Stomach (tissue), 9 donors: Measurements from ENCODE around the gene HNRNPD. TPM values are rescaled to one million over a fixed set of nuclear protein-coding genes. Genes with fewer than 3 reads are reported as not detected.
"Not testable (repeated sequence)": the region's sequence is repeated elsewhere in the genome, so short reads cannot be mapped to it uniquely, and the experiment has no call there.

ENCODE experiments used
- DNase-seq, 2 donors: peaks; one replicate each; pipeline versions ENCODE4 v3.0.0 to v3.0.0-alpha.2; 2013 to 2019
- H3K27ac ChIP-seq, 5 donors: fragments of 200-600 bp in 4 of 5; sonication (generic) in 4 of 5; one replicate each; pipeline ENCODE4 v1.5.1; 2013 to 2019; ENCODE audit warnings: mild to moderate bottlenecking in 1 of 5, moderate library complexity in 1 of 5
- H3K27me3 ChIP-seq, 3 donors: fragments of 200-600 bp; sonication (generic); one replicate each; pipeline ENCODE4 v1.5.1; 2017 to 2019; ENCODE audit warnings: mixed run types in 1 of 3
- H3K36me3 ChIP-seq, 4 donors: fragments of 200-600 bp; sonication (generic); 1 replicate in 3 of 4; 2 replicates in 1 of 4; pipeline ENCODE4 v1.5.1; 2016 to 2019
- H3K4me1 ChIP-seq, 4 donors: fragments of 200-600 bp; sonication (generic); one replicate each; pipeline ENCODE4 v1.5.1; 2016 to 2019
- H3K4me3 ChIP-seq, 4 donors: fragments of 200-600 bp; sonication (generic) in 3 of 4; one replicate each; pipeline ENCODE4 v1.5.1; 2016 to 2019; ENCODE audit warnings: mild to moderate bottlenecking in 1 of 4
- H3K9me3 ChIP-seq, 4 donors: fragments of 200-600 bp; sonication (generic); one replicate each; pipeline ENCODE4 v1.5.1; 2016 to 2019
- EP300 ChIP-seq: sonication (generic); formaldehyde crosslinking; IDR thresholded peaks from one replicate; pipeline ENCODE4 v1.6.1; 2017; ENCODE audit warnings: antibody characterized with exemption
- POLR2A ChIP-seq, 4 donors: fragments of 450-650 bp; IDR thresholded peaks; one replicate each; pipeline ENCODE4 v1.6.1; 2016; ENCODE audit warnings: antibody characterized with exemption in 4 of 4, control low read depth in 2 of 4, mild to moderate bottlenecking in 1 of 4, moderate library complexity in 1 of 4
- POLR2AphosphoS5 ChIP-seq, 3 donors: sonication (generic); formaldehyde crosslinking; IDR thresholded peaks; one replicate each; pipeline ENCODE4 v1.6.1; 2016; ENCODE audit warnings: antibody characterized with exemption in 3 of 3
- WGBS, 5 donors: extraction: QIAGEN DNeasy Blood & Tissue Kit in 3 of 5; methylation state at CpG; one replicate each; pipeline versions ENCODE4 v1.1.5 to v1.1.7; 2013 to 2018; 5-methylcytosine and 5-hydroxymethylcytosine counted together
- intact Hi-C: fragments of 100-400 bp; cut with DNase I; formaldehyde crosslinking; loops from one replicate; pipeline ENCODE4 v1.15.1; 2023; ENCODE audit warnings: low total_unique reads
- polyA plus RNA-seq, 3 donors: library from polyadenylated mRNA; stranded (reverse); fragments of 200-250 nt; gene quantifications; one replicate each; pipeline ENCODE4 v1.2.3, GENCODE V29; 2013
- small RNA-seq, 4 donors: library from RNA; depleted of rRNA; stranded (forward); fragments of <200 nt; gene quantifications; one replicate each; pipeline ENCODE3, GENCODE V24; 2016
- total RNA-seq, 5 donors: library from RNA; depleted of rRNA; stranded (reverse); fragments of >200 nt; gene quantifications; one replicate each; pipeline versions ENCODE4 v1.1.0 to v1.2.3, GENCODE V29; 2014 to 2016
- TF ChIP-seq, protein P1 (sequence below), 7 experiments: fragments of 450-650 bp in 4 of 7; fragments of 200-600 bp in 3 of 7; sonication (generic) in 3 of 7; IDR thresholded peaks; one replicate each; pipeline ENCODE4 v1.5.1; 2016 to 2019; ENCODE audit warnings: antibody characterized with exemption in 7 of 7, control low read depth in 2 of 7, mild to moderate bottlenecking in 1 of 7
- donor health status: healthy with polysubstance abuse.
- donor health status: Bipolar disorder and iron deficiency.
- donor health status: healthy.

The HNRNPD gene
- total and polyA plus RNA-seq, 8 donors, result 87.0 to 179 (median 128) TPM

DNA sequence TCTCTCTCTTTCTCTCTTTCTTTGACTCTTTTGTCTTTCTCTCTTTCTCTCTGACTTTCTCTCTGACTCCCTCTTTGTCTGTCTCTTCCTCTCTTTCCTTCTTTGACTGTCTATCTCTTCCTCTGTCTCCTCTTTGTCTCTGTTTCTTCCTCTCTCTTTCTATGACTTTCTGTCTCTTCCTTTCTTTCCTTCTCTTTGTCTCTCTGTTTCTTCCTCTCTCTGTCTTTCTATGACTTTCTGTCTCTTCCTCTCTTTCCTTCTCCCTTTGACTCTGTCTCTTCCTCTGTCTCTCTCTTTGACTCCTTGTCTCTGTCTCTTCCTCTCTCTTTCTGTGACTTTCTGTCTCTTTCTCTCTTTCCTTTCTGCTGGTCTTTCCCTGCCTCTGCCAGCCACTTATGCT lies 38.7 kb downstream of the HNRNPD start:
- Histone ChIP-seq H3K4me3 (no peak overlapping the region), H3K27ac (no peak overlapping the region), H3K36me3 (no peaks in the 10 kb centered on the region), H3K4me1 (no peaks in the 10 kb centered on the region), H3K27me3 (no peaks in the 10 kb centered on the region), H3K9me3 (no peaks in the 10 kb centered on the region)
- TF ChIP-seq EP300 (no peak), POLR2AphosphoS5 (IDR thresholded peaks at IDR 0.05) (no peak), POLR2A (IDR thresholded peaks at IDR 0.05) (no peak)
- TF ChIP-seq, protein P1, sequence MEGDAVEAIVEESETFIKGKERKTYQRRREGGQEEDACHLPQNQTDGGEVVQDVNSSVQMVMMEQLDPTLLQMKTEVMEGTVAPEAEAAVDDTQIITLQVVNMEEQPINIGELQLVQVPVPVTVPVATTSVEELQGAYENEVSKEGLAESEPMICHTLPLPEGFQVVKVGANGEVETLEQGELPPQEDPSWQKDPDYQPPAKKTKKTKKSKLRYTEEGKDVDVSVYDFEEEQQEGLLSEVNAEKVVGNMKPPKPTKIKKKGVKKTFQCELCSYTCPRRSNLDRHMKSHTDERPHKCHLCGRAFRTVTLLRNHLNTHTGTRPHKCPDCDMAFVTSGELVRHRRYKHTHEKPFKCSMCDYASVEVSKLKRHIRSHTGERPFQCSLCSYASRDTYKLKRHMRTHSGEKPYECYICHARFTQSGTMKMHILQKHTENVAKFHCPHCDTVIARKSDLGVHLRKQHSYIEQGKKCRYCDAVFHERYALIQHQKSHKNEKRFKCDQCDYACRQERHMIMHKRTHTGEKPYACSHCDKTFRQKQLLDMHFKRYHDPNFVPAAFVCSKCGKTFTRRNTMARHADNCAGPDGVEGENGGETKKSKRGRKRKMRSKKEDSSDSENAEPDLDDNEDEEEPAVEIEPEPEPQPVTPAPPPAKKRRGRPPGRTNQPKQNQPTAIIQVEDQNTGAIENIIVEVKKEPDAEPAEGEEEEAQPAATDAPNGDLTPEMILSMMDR (IDR thresholded peaks at IDR 0.05), result no peak
- DNase-seq, result no peak
- intact Hi-C loops, result no loop called here

DNA sequence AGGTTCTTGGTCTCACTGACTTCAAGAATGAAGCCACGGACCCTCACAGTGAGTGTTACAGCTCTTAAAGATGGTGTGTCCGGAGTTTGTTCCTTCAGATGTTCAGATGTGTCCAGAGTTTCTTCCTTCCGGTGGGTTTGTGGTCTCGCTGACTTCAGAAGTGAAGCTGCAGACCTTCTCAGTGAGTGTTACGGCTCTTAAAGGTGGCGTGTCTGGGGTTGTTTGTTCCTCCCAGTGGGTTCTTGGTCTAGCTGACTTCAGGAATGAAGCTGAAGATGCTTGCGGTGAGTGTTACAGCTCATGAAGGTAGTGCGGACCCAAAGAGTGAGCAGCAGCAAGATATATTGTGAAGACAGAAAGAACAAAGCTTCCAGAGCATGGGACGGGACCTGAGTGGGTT lies 40.1 kb downstream of the HNRNPD start:
- H3K27me3 ChIP-seq, H3K9me3 ChIP-seq, H3K4me1 ChIP-seq, intact Hi-C loops, DNase-seq, H3K36me3 ChIP-seq, H3K27ac ChIP-seq, H3K4me3 ChIP-seq: not testable (repeated sequence)
- 90 to 96% (median 94%) methylated on average over 9 of the region's 9 CpGs for WGBS, 5 donors

DNA sequence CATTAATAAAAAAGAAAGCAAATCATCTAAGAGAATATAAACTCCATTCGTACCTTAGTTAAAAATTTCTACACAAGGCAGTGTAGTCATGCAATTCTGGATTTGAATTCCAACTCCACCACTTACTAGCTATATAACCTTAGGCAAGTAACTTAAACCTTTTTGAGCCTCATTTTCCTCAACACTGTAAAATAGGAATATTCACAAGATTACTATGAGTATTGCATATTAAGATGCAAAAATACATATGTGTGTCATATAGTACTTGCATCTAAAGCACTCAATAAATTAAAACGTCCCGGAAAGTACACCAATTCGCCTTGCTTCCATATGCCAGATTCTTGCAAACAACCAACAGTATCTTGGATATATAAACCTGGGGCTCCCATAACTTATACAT lies 42.0 kb downstream of the HNRNPD start:
- Histone ChIP-seq H3K36me3 (no peaks in the 10 kb centered on the region), H3K9me3 (no peaks in the 10 kb centered on the region), H3K27me3 (no peaks in the 10 kb centered on the region), H3K4me3 (no peak overlapping the region), H3K27ac (no peak overlapping the region), H3K4me1 (no peaks in the 10 kb centered on the region)
- no peak for DNase-seq
- TF ChIP-seq POLR2A (IDR thresholded peaks at IDR 0.05), result no peak
- no peak for TF ChIP-seq POLR2AphosphoS5 (IDR thresholded peaks at IDR 0.05)
- TF ChIP-seq, protein P1 (IDR thresholded peaks at IDR 0.05), result no peak
- no peak for TF ChIP-seq EP300
- intact Hi-C loops, result no loop called here
- WGBS, 5 donors, result 62 to 94% (median 92%) methylated on average over 4 of the region's 4 CpGs

DNA sequence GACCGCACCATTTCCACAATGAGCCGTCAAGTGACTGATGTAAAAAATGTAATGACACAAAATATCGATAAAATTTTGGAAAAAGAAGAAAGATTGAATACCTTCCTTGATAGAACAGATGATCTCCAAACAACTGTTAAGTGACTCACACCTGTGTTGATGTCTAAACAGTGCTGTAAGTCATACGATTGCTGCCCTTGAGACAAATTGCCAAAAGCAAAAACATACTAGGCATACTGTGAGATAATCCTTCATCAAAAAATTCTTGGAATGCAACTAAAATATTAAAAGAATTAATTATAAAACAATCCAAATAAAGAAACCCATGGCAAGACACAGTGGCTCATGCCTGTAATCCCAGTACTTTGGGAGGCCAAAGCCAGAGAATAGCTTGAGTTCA lies 53.4 kb downstream of the HNRNPD start:
- Histone ChIP-seq H3K27me3 (no peaks in the 10 kb centered on the region), H3K36me3 (no peaks in the 10 kb centered on the region), H3K27ac (no peak overlapping the region), H3K4me3 (no peak overlapping the region), H3K4me1 (no peaks in the 10 kb centered on the region), H3K9me3 (peaks cover 0 to 16% (median 8%) of the 10 kb centered on the region in 4 donors)
- intact Hi-C loops, result no loop called here
- DNase-seq, result no peak
- WGBS, 5 donors, result 89 to 94% (median 90%) methylated on average over 4 of the region's 4 CpGs
- TF ChIP-seq POLR2AphosphoS5 (IDR thresholded peaks at IDR 0.05) (no peak), POLR2A (IDR thresholded peaks at IDR 0.05) (no peak), EP300 (no peak)
- TF ChIP-seq, protein P1 (IDR thresholded peaks at IDR 0.05), result no peak

DNA sequence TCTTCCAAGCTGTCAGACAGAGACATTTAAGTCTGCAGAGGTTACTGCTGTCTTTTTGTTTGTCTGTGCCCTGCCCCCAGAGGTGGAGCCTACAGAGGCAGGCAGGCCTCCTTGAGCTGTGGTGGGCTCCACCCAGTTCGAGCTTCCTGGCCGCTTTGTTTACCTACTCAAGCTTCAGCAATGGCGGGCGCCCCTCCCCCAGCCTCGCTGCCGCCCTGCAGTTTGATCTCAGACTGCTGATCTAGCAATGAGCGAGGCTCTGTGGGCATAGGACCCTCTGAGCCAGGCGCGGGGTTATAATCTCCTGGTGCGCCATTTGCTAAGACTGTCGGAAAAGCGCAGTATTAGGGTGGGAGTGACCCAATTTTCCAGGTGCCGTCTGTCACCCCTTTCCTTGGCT lies 70.7 kb downstream of the HNRNPD start:
- H3K4me1 ChIP-seq, H3K36me3 ChIP-seq, H3K4me3 ChIP-seq, intact Hi-C loops, H3K27ac ChIP-seq, DNase-seq, H3K27me3 ChIP-seq: not testable (repeated sequence)
- WGBS, 5 donors, result 79 to 96% (median 86%) methylated on average over 9 to 13 of the region's 13 CpGs
- peaks cover 0 to 14% (median 4%) of the 10 kb centered on the region in 4 donors for H3K9me3 ChIP-seq

Small RNA genes within 50 kb of the gene (small RNA-seq; reads per million reads assigned to genes)
- gene RF00150, result 0 reads per million in 4 donors

Other genes starting within 250 kb of the HNRNPD start
- 100 to 1,000 TPM in 4 of 5 donors, 10 to 100 TPM in 1; 71.8 to 456 (median 132) TPM for gene HNRNPDL, start 56.5 kb upstream of the HNRNPD start, total RNA-seq
- gene HNRNPDL, start 56.5 kb upstream of the HNRNPD start, polyA plus RNA-seq, result 100 to 1,000 TPM; 141 to 204 (median 202) TPM
- 10 to 100 TPM in 3 of 5 donors, 1 to 10 TPM in 1, under 1 TPM in 1; 0.58 to 35.1 (median 13.8) TPM for gene ENOPH1, start 56.6 kb upstream of the HNRNPD start, total RNA-seq
- gene ENOPH1, start 56.6 kb upstream of the HNRNPD start, polyA plus RNA-seq, result 10 to 100 TPM; 29.9 to 33.2 (median 31.8) TPM
- gene TMEM150C, start 188.0 kb upstream of the HNRNPD start, total RNA-seq, result 1 to 10 TPM in 3 of 5 donors, under 1 TPM in 1, not detected in 1; 0.45 to 8.4 (median 4.8) TPM
- 1 to 10 TPM; 2.4 to 5.0 (median 3.9) TPM for gene TMEM150C, start 188.0 kb upstream of the HNRNPD start, polyA plus RNA-seq